Liver (tissue), 9 donors: ENCODE results near the gene TP53INP2. TPM values are rescaled to one million over a fixed set of nuclear protein-coding genes. Genes with fewer than 3 reads are reported as not detected.

Source experiments
- DNase-seq: peaks from one replicate; pipeline ENCODE4 v3.0.0-alpha.2; 2017; ENCODE audit warnings: low spot score
- H3K27ac ChIP-seq, 2 donors: one replicate each; pipeline ENCODE4 v1.7.0; 2013; ENCODE audit warnings: inconsistent platforms in 2 of 2, low read length in 2 of 2, control low read depth in 1 of 2, low read depth in 1 of 2, mild to moderate bottlenecking in 1 of 2
- H3K27me3 ChIP-seq, 4 donors: one replicate each; pipeline versions ENCODE4 v1.6.1 to v1.7.0; 2013; ENCODE audit warnings: low read length in 3 of 4, inconsistent platforms in 1 of 4, mild to moderate bottlenecking in 1 of 4, moderate library complexity in 1 of 4; ENCODE audit not compliant: control insufficient read depth in 4 of 4, insufficient read depth in 4 of 4
- H3K36me3 ChIP-seq, 4 donors: one replicate each; pipeline versions ENCODE4 v1.6.1 to v1.7.0; 2013; ENCODE audit warnings: low read length in 3 of 4, mild to moderate bottlenecking in 3 of 4, low read depth in 1 of 4, moderate library complexity in 1 of 4; ENCODE audit not compliant: control insufficient read depth in 4 of 4, insufficient read depth in 3 of 4
- H3K4me1 ChIP-seq, 4 donors: one replicate each; pipeline versions ENCODE4 v1.6.1 to v1.7.0; 2013; ENCODE audit warnings: low read length in 3 of 4, mild to moderate bottlenecking in 3 of 4, moderate library complexity in 1 of 4; ENCODE audit not compliant: control insufficient read depth in 4 of 4, insufficient read depth in 4 of 4
- H3K4me3 ChIP-seq, 3 donors: one replicate each; pipeline versions ENCODE4 v1.6.1 to v1.7.0; 2013; ENCODE audit warnings: low read length in 3 of 3, control low read depth in 1 of 3, low read depth in 1 of 3, mild to moderate bottlenecking in 1 of 3
- H3K9ac ChIP-seq, 2 donors: one replicate each; pipeline ENCODE4 v1.7.0; 2013; ENCODE audit warnings: low read length in 2 of 2, mild to moderate bottlenecking in 2 of 2, moderate library complexity in 2 of 2, control low read depth in 1 of 2, low read depth in 1 of 2
- H3K9me3 ChIP-seq, 4 donors: one replicate each; pipeline versions ENCODE4 v1.6.1 to v1.7.0; 2013; ENCODE audit warnings: low read length in 3 of 4; ENCODE audit not compliant: control insufficient read depth in 4 of 4
- ATF3 ChIP-seq: IDR thresholded peaks from 2 replicates; pipeline ENCODE4 v1.6.1; 2016; ENCODE audit warnings: antibody characterized with exemption
- CTCF ChIP-seq: fragments of 150-350 bp; IDR thresholded peaks from 2 replicates; pipeline ENCODE4 v1.5.1; 2017; ENCODE audit warnings: improper control_type of control experiment, low read depth, low read length; ENCODE audit not compliant: missing input control
- EGR1 ChIP-seq, 2 donors: IDR thresholded peaks; 2 replicates each; pipeline ENCODE4 v1.6.1; 2016 to 2018; ENCODE audit warnings: antibody characterized with exemption in 2 of 2, low read depth in 2 of 2
- FOXA1 ChIP-seq: IDR thresholded peaks from 2 replicates; pipeline ENCODE4 v1.6.1; 2016; ENCODE audit warnings: antibody characterized with exemption
- FOXA2 ChIP-seq: IDR thresholded peaks from 2 replicates; pipeline ENCODE4 v1.6.1; 2016; ENCODE audit warnings: antibody characterized with exemption
- GABPA ChIP-seq, 2 donors: IDR thresholded peaks in 1 of 2; conservative IDR thresholded peaks in 1 of 2; 2 replicates each; pipeline ENCODE4 v1.6.1; 2016; ENCODE audit warnings: antibody characterized with exemption in 2 of 2, mild to moderate bottlenecking in 1 of 2, moderate library complexity in 1 of 2
- HNF4A ChIP-seq, 2 donors: conservative IDR thresholded peaks; 2 replicates each; pipeline ENCODE4 v1.6.1; 2016; ENCODE audit warnings: antibody characterized with exemption in 2 of 2, mild to moderate bottlenecking in 2 of 2
- HNF4G ChIP-seq: IDR thresholded peaks from 2 replicates; pipeline ENCODE4 v1.6.1; 2016; ENCODE audit warnings: antibody characterized with exemption
- JUND ChIP-seq, 2 donors: IDR thresholded peaks; 2 replicates each; pipeline ENCODE4 v1.6.1; 2016; ENCODE audit warnings: antibody characterized with exemption in 2 of 2
- MAX ChIP-seq: IDR thresholded peaks from 2 replicates; pipeline ENCODE4 v1.6.1; 2016; ENCODE audit warnings: antibody characterized with exemption
- NR2F2 ChIP-seq: IDR thresholded peaks from 2 replicates; pipeline ENCODE4 v1.6.1; 2016; ENCODE audit warnings: antibody characterized with exemption
- RAD21 ChIP-seq, 2 donors: IDR thresholded peaks; 2 replicates each; pipeline ENCODE4 v1.6.1; 2016; ENCODE audit warnings: antibody characterized with exemption in 2 of 2, mild to moderate bottlenecking in 2 of 2
- RXRA ChIP-seq, 2 donors: IDR thresholded peaks; 2 replicates each; pipeline ENCODE4 v1.6.1; 2017 to 2018; ENCODE audit warnings: antibody characterized with exemption in 2 of 2, mild to moderate bottlenecking in 1 of 2
- SP1 ChIP-seq: IDR thresholded peaks from 2 replicates; pipeline ENCODE4 v1.6.1; 2018; ENCODE audit warnings: antibody characterized with exemption, mild to moderate bottlenecking
- TAF1 ChIP-seq: conservative IDR thresholded peaks from 2 replicates; pipeline ENCODE4 v1.6.1; 2016; ENCODE audit warnings: antibody characterized with exemption, mild to moderate bottlenecking
- YY1 ChIP-seq: IDR thresholded peaks from 2 replicates; pipeline ENCODE4 v1.6.1; 2016; ENCODE audit warnings: antibody characterized with exemption, mild to moderate bottlenecking
- ZBTB33 ChIP-seq: IDR thresholded peaks from 2 replicates; pipeline ENCODE4 v1.6.1; 2016; ENCODE audit warnings: antibody characterized with exemption
- WGBS: extraction: QIAGEN DNeasy Blood & Tissue Kit; methylation state at CpG from one replicate; pipeline ENCODE4 v1.1.7; 2013; 5-methylcytosine and 5-hydroxymethylcytosine counted together
- polyA plus RNA-seq, 2 donors: library from polyadenylated mRNA; stranded (reverse) in 1 of 2; unstranded in 1 of 2; fragments of 200-250 nt in 1 of 2; fragments of >200 nt in 1 of 2; fragmentation: Nextera tagmentation in 1 of 2; extraction: Ambion mirVana in 1 of 2; gene quantifications; one replicate each; pipeline versions ENCODE4 v1.2.1 to v1.2.3, GENCODE V29; 2013 to 2015
- total RNA-seq, 2 donors: library from RNA; depleted of rRNA; stranded (reverse); fragments of >200 nt; gene quantifications; one replicate each; pipeline ENCODE4 v1.2.3, GENCODE V29; 2014
- donor health status: healthy.
- donor health status: healthy.
- donor health status: healthy.
- donor health status: healthy.
- donor health status: healthy.

TP53INP2 gene
- total and polyA plus RNA-seq, 4 donors, result 3.0 to 14.5 (median 7.0) TPM

- no peaks in the 10 kb centered on the region for H3K9me3 ChIP-seq
- TF ChIP-seq RXRA (IDR thresholded peaks at IDR 0.05) (no peak), FOXA2 (no peak), HNF4G (no peak), JUND (IDR thresholded peaks at IDR 0.05) (no peak), GABPA (IDR thresholded peaks at IDR 0.05 in 1 of 2, conservative IDR thresholded peaks at IDR 0.05 in 1 of 2) (no peak), CTCF (no peak), ZBTB33 (no peak), HNF4A (conservative IDR thresholded peaks at IDR 0.05) (no peak), RAD21 (IDR thresholded peaks at IDR 0.05) (no peak), MAX (no peak), SP1 (no peak), FOXA1 (no peak), ATF3 (no peak), TAF1 (no peak), EGR1 (IDR thresholded peaks at IDR 0.05; ENCODE audit: low read depth in 2 of 2) (no peak), NR2F2 (no peak)
- H3K27ac ChIP-seq, result no peak overlapping the region
- peaks cover 4 to 41% (median 33%) of the 10 kb centered on the region in 4 donors for H3K4me1 ChIP-seq
- H3K36me3 ChIP-seq, result peaks cover 0 to 15% (median 4%) of the 10 kb centered on the region in 4 donors
- DNase-seq, result no peak
- 100% methylated on average over 3 of the region's 3 CpGs for WGBS
- no peak overlapping the region for H3K4me3 ChIP-seq
- H3K9ac ChIP-seq, result no peak overlapping the region
- H3K27me3 ChIP-seq, result no peaks in the 10 kb centered on the region
Observed at GRCh38 chr20:34711813-34712430, 7.8 kb downstream of the TP53INP2 start.

DNA sequence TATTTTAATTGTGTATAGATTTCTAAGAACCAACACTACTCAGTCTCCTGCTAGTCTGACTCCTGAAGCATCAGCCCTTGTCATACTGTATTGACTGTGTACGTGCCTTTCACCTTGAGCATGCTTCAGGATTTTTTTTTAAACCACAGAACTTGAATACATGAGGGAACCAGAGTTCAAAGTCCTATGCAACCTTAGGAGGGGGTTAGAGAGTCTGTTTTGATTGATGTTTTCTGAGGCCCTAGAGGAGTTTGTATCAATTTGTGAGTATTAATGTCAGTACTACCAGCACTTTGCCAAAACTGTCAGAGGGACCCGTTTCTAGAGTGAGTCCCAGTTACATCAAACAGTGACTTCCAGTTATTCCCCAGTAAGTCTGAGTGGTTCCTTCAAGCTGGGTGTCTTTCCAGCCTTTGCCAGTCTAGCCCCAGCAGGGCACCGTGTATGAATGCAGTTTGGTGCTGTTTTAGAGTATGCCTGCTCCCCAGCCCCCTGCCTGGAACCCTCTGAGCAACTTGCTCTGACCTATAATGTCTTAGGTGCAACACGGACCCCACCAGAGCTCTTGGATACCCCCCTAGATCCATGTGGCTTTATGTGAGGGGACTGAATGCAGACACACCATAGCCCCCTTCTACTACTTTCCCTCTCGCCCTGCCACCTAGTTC is 8.5 kb downstream of the TP53INP2 start:
- H3K9me3 ChIP-seq, result no peaks in the 10 kb centered on the region
- H3K36me3 ChIP-seq, result peaks cover 0 to 15% (median 4%) of the 10 kb centered on the region in 4 donors
- H3K27me3 ChIP-seq, result no peaks in the 10 kb centered on the region
- no peak overlapping the region for H3K9ac ChIP-seq
- H3K4me3 ChIP-seq, result no peak overlapping the region
- WGBS, result 75% methylated on average over 5 of the region's 5 CpGs
- H3K27ac ChIP-seq, result peak overlapping the region in 1 of 2 donors; percentile 9
- TF ChIP-seq NR2F2 (no peak), YY1 (no peak), HNF4A (conservative IDR thresholded peaks at IDR 0.05) (peak in 1 of 2 donors; percentile 45)
- no peak for DNase-seq
- peaks cover 2 to 41% (median 29%) of the 10 kb centered on the region in 4 donors for H3K4me1 ChIP-seq
